OCI-LY3 (cell line): Measurements from ENCODE around the gene REXO1.

Source experiments
- EZH2phosphoT487 ChIP-seq: fragments of 200-600 bp; shearing (Covaris generic); IDR thresholded peaks from 2 replicates; pipeline ENCODE4 v1.6.1; 2018; ENCODE audit warnings: antibody characterized with exemption, mixed run types, low read depth
- TF ChIP-seq, protein P1 (sequence below): fragments of 200-600, 300-600 bp; sonication (generic); IDR thresholded peaks from 2 replicates; pipeline ENCODE4 v1.5.1; 2014; ENCODE audit warnings: antibody characterized with exemption, low read length, low read depth

DNA sequence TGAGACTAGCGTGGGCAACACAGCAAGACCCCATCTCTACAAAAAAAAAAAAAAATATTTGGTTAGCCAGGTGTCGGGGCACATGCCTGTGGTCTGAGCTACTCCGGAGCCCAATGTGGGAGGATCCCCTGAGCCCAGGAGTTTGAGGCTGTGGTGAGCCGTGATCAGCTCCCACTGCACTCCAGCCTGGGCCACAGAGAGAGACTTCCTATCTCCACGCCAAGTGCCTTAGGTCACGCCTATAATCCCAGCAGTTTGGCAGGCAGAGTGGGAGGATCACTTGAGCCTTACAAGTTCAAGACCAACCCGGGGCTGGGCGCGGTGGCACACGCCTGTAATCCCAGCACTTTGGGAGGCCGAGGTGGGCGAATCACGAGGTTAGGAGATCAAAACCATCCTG, 48.2 kb upstream of the REXO1 start:
- TF ChIP-seq, protein P1, sequence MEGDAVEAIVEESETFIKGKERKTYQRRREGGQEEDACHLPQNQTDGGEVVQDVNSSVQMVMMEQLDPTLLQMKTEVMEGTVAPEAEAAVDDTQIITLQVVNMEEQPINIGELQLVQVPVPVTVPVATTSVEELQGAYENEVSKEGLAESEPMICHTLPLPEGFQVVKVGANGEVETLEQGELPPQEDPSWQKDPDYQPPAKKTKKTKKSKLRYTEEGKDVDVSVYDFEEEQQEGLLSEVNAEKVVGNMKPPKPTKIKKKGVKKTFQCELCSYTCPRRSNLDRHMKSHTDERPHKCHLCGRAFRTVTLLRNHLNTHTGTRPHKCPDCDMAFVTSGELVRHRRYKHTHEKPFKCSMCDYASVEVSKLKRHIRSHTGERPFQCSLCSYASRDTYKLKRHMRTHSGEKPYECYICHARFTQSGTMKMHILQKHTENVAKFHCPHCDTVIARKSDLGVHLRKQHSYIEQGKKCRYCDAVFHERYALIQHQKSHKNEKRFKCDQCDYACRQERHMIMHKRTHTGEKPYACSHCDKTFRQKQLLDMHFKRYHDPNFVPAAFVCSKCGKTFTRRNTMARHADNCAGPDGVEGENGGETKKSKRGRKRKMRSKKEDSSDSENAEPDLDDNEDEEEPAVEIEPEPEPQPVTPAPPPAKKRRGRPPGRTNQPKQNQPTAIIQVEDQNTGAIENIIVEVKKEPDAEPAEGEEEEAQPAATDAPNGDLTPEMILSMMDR = no peak
- no peak for TF ChIP-seq EZH2phosphoT487
